Neural cell (in vitro differentiated cells): Measurements from ENCODE around the gene POLR1B. TPM values are rescaled to one million over a fixed set of nuclear protein-coding genes. Genes with fewer than 3 reads are reported as not detected.

ENCODE experiments used
- H2AFZ ChIP-seq: fragments of 200-600, 300-800 bp; sonication (generic), shearing (Covaris generic); 2 replicates; pipeline ENCODE4 v1.6.0; 2014; ENCODE audit warnings: low read depth, mild to moderate bottlenecking, antibody characterized with exemption, low read length, moderate library complexity
- H3F3A ChIP-seq: fragments of 200-600 bp; shearing (Covaris generic); 2 replicates; pipeline ENCODE4 v1.6.1; 2016; ENCODE audit warnings: mild to moderate bottlenecking, moderate library complexity, mixed read lengths, antibody characterized with exemption, low read length; ENCODE audit not compliant: insufficient read depth, poor library complexity, severe bottlenecking
- H3K27ac ChIP-seq: fragments of 200-600, 300-800 bp; sonication (generic), shearing (Covaris generic); 2 replicates; pipeline ENCODE4 v1.5.1; 2014; ENCODE audit warnings: mild to moderate bottlenecking, low read length, moderate library complexity
- H3K27me3 ChIP-seq: fragments of 300-800, 200-600 bp; sonication (generic), shearing (Covaris generic); 2 replicates; pipeline ENCODE4 v1.6.0; 2014; ENCODE audit warnings: mild to moderate bottlenecking, low read depth, low read length, moderate library complexity; ENCODE audit not compliant: insufficient read depth
- H3K36me3 ChIP-seq: fragments of 300-800, 200-600 bp; sonication (generic), shearing (Covaris generic); 2 replicates; pipeline ENCODE4 v1.5.1; 2014; ENCODE audit warnings: mild to moderate bottlenecking, antibody characterized with exemption, low read length, moderate library complexity; ENCODE audit not compliant: insufficient read depth
- H3K4me2 ChIP-seq: fragments of 300-800, 200-600 bp; sonication (generic), shearing (Covaris generic); 2 replicates; pipeline ENCODE4 v1.6.0; 2014; ENCODE audit warnings: mild to moderate bottlenecking, low read length
- H3K4me3 ChIP-seq: fragments of 300-800, 200-600 bp; sonication (generic), shearing (Covaris generic); 2 replicates; pipeline ENCODE4 v1.5.1; 2014; ENCODE audit warnings: mild to moderate bottlenecking, low read length, moderate library complexity
- H3K79me2 ChIP-seq: fragments of 200-600 bp; shearing (Covaris generic); replicated peaks from 2 replicates; pipeline ENCODE4 v1.6.0; 2014; ENCODE audit warnings: mild to moderate bottlenecking, low read length, moderate library complexity; ENCODE audit not compliant: insufficient read depth
- H3K9ac ChIP-seq: fragments of 300-800, 200-600 bp; sonication (generic), shearing (Covaris generic); 2 replicates; pipeline ENCODE4 v1.6.1; 2016; ENCODE audit warnings: mild to moderate bottlenecking, low read length, mixed read lengths
- H3K9me2 ChIP-seq: fragments of 200-600 bp; shearing (Covaris generic); 2 replicates; pipeline ENCODE4 v1.6.1; 2016; ENCODE audit warnings: mild to moderate bottlenecking, low read length, mixed read lengths; ENCODE audit not compliant: insufficient read depth
- H3K9me3 ChIP-seq: fragments of 200-600, 300-800 bp; sonication (generic), shearing (Covaris generic); 2 replicates; pipeline ENCODE4 v1.6.1; 2016; ENCODE audit warnings: mild to moderate bottlenecking, mixed run types, low read length, moderate library complexity, mixed read lengths
- H4K20me1 ChIP-seq: fragments of 200-600 bp; shearing (Covaris generic); 2 replicates; pipeline ENCODE4 v1.6.1; 2016; ENCODE audit warnings: mild to moderate bottlenecking, mixed run types; ENCODE audit not compliant: insufficient read depth
- CTCF ChIP-seq: fragments of 450-650 bp; IDR thresholded peaks from 2 replicates; pipeline ENCODE4 v1.5.1; 2014; ENCODE audit warnings: antibody characterized with exemption, mild to moderate bottlenecking, moderate library complexity; ENCODE audit not compliant: poor library complexity, severe bottlenecking
- EP300 ChIP-seq: fragments of 450-650 bp; conservative IDR thresholded peaks from 2 replicates; pipeline ENCODE4 v1.6.1; 2014; ENCODE audit warnings: antibody characterized with exemption, mild to moderate bottlenecking, moderate library complexity; ENCODE audit not compliant: poor library complexity, severe bottlenecking
- EZH2 ChIP-seq: fragments of 200-600, 300-800 bp; shearing (Covaris generic), sonication (generic); IDR thresholded peaks from 2 replicates; pipeline ENCODE4 v1.6.1; 2014; ENCODE audit warnings: antibody characterized with exemption, low read length, borderline replicate concordance, mild to moderate bottlenecking; ENCODE audit not compliant: insufficient read depth, poor library complexity, severe bottlenecking
- MXI1 ChIP-seq: fragments of 450-650 bp; conservative IDR thresholded peaks from 2 replicates; pipeline ENCODE4 v1.6.1; 2014; ENCODE audit warnings: antibody characterized with exemption, mild to moderate bottlenecking; ENCODE audit not compliant: poor library complexity, severe bottlenecking
- POLR2AphosphoS5 ChIP-seq: IDR thresholded peaks from 2 replicates; pipeline ENCODE4 v1.6.1; 2012
- RAD21 ChIP-seq: fragments of 450-650 bp; conservative IDR thresholded peaks from 2 replicates; pipeline ENCODE4 v1.6.1; 2014; ENCODE audit warnings: antibody characterized with exemption, mild to moderate bottlenecking, moderate library complexity
- REST ChIP-seq: IDR thresholded peaks from 2 replicates; pipeline ENCODE4 v1.6.1; 2012; ENCODE audit warnings: borderline replicate concordance
- SMC3 ChIP-seq: fragments of 450-650 bp; conservative IDR thresholded peaks from 2 replicates; pipeline ENCODE4 v1.6.1; 2014; ENCODE audit warnings: antibody characterized with exemption, mild to moderate bottlenecking, moderate library complexity; ENCODE audit not compliant: poor library complexity
- TAF1 ChIP-seq: IDR thresholded peaks from 2 replicates; pipeline ENCODE4 v1.6.1; 2012; ENCODE audit warnings: low read depth
- polyA plus RNA-seq: library from polyadenylated mRNA; depleted of rRNA; stranded (reverse); fragments of >200 nt; gene quantifications from 2 replicates; pipeline ENCODE4 v1.2.3, GENCODE V29; 2014

Gene POLR1B
- polyA plus RNA-seq, 1 donor from 2014 or later = 9.8 TPM

GRCh38 chr2:112577756-112578155 is 35.5 kb downstream of the POLR1B start:
- no peaks in the 10 kb centered on the region for H3K9me3 ChIP-seq
- no peak overlapping the region for H3K4me2 ChIP-seq
- H3F3A ChIP-seq = no peaks in the 10 kb centered on the region
- TF ChIP-seq POLR2AphosphoS5 (no peak), REST (no peak), EP300 (no peak), CTCF (no peak), EZH2 (no peak), RAD21 (no peak), MXI1 (no peak), TAF1 (no peak), SMC3 (no peak)
- no peaks in the 10 kb centered on the region for H3K27me3 ChIP-seq
- no peak overlapping the region for H2AFZ ChIP-seq
- no peak overlapping the region for H3K4me3 ChIP-seq
- H3K36me3 ChIP-seq = no peaks in the 10 kb centered on the region
- H3K79me2 ChIP-seq = no peaks in the 10 kb centered on the region
- H3K27ac ChIP-seq = no peak overlapping the region
- no peaks in the 10 kb centered on the region for H4K20me1 ChIP-seq
- no peak overlapping the region for H3K9ac ChIP-seq
- H3K9me2 ChIP-seq = no peaks in the 10 kb centered on the region

GRCh38 chr2:112579241-112579640 is 37.0 kb downstream of the POLR1B start:
- no peaks in the 10 kb centered on the region for H3K79me2 ChIP-seq
- no peaks in the 10 kb centered on the region for H3F3A ChIP-seq
- no peaks in the 10 kb centered on the region for H3K27me3 ChIP-seq
- no peaks in the 10 kb centered on the region for H3K9me2 ChIP-seq
- no peak overlapping the region for H3K27ac ChIP-seq
- no peaks in the 10 kb centered on the region for H4K20me1 ChIP-seq
- H2AFZ ChIP-seq = no peak overlapping the region
- H3K4me3 ChIP-seq = no peak overlapping the region
- no peak overlapping the region for H3K9ac ChIP-seq
- H3K9me3 ChIP-seq = no peaks in the 10 kb centered on the region
- TF ChIP-seq CTCF = no peak
- no peak for TF ChIP-seq REST
- TF ChIP-seq TAF1 = no peak
- no peak for TF ChIP-seq POLR2AphosphoS5
- TF ChIP-seq SMC3 = no peak
- no peak for TF ChIP-seq MXI1
- TF ChIP-seq RAD21 = no peak
- TF ChIP-seq EZH2 = no peak
- TF ChIP-seq EP300 = no peak
- H3K36me3 ChIP-seq = no peaks in the 10 kb centered on the region
- H3K4me2 ChIP-seq = no peak overlapping the region
